DMS 273 (cell line): ENCODE measurements around the gene IL5.

Source experiments
- DNase-seq: peaks from one replicate; lab custom pipeline; 2025; ENCODE audit not compliant: unreplicated experiment; lab: John Stamatoyannopoulos, UW

IL5 gene

GRCh38 chr5:132499440-132500243, 43.7 kb downstream of the IL5 start:
- DNase-seq, result no peak

- DNase-seq, result no peak
Measured at GRCh38 chr5:132498686-132499271, 44.5 kb downstream of the IL5 start.

- DNase-seq, result peak; percentile 26
Measured at GRCh38 chr5:132498152-132498551, 45.2 kb downstream of the IL5 start.

GRCh38 chr5:132497488-132497997, 45.8 kb downstream of the IL5 start:
- DNase-seq, result peak; percentile 43

DNA sequence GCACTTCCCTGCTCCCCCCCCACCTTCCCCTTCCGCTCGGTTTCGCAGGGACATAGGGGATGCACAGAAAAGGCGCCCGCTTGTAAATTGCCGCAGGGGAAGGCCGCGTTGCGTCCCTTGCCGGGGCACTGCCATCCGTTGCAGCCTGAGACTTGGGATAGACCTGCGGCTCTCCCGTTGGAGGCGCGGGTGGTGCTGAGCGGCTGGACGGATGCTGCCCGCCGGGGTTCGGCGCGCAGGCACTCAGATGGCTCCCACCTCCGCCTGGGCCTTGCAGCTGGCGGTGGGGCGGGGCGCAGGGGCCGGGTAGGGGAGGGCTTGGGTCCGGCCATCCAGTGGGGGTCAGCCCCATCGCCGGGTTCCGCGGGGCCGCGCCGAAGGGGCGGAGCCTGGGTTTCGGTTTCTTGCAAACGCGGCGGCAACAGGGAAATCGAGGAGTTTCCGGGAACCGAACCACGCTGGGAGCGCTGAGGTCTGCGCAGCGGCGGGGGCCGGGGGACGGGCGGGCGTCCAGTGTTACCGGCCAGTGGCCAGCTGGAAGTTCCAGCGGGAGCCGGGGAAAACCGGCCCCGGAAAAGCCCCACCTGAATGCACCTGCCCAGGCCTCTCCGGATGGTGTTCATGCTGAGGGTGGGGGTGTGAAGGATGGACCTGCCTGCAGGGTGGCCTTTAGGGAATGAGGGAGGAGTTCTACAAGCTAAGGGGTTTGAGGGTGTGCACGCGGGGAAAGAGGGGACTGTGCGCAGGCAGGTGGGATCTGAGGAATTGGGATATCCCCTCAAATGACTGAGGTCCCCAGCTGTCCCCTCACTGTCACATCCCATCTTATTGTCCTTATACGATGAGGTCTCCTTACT, 46.5 kb downstream of the IL5 start:
- DNase-seq, result peak; percentile 78

- peak; percentile 86 for DNase-seq
Measured at GRCh38 chr5:132496191-132496630, 47.1 kb downstream of the IL5 start.

- DNase-seq, result peak; percentile 85
Measured at GRCh38 chr5:132495667-132496190, 47.6 kb downstream of the IL5 start.

GRCh38 chr5:132493821-132494220, 49.5 kb downstream of the IL5 start:
- DNase-seq, result no peak

- no peak for DNase-seq
Measured at GRCh38 chr5:132493241-132493640, 50.1 kb downstream of the IL5 start.

GRCh38 chr5:132492386-132493125, 50.8 kb downstream of the IL5 start:
- DNase-seq, result no peak
